SH-SY5Y (cell line): ENCODE measurements around the gene NXPH1.
A peak's percentile ranks its signal among the peaks of the same experiment; 100 is the strongest.

Experiments
- GATA2 ChIP-seq: IDR thresholded peaks from 2 replicates; pipeline ENCODE4 v1.6.1; 2011; ENCODE audit warnings: mild to moderate bottlenecking, low read depth, low read length
- GATA3 ChIP-seq: IDR thresholded peaks from 2 replicates; pipeline ENCODE4 v1.6.1; 2011; ENCODE audit warnings: low read depth, mild to moderate bottlenecking, low read length, moderate library complexity

The NXPH1 gene

GRCh38 chr7:8625612-8626011 lies 192.2 kb downstream of the NXPH1 start:
- no peak for TF ChIP-seq GATA3

GRCh38 chr7:8627325-8627724 lies 193.9 kb downstream of the NXPH1 start:
- no peak for TF ChIP-seq GATA3
- no peak for TF ChIP-seq GATA2

DNA sequence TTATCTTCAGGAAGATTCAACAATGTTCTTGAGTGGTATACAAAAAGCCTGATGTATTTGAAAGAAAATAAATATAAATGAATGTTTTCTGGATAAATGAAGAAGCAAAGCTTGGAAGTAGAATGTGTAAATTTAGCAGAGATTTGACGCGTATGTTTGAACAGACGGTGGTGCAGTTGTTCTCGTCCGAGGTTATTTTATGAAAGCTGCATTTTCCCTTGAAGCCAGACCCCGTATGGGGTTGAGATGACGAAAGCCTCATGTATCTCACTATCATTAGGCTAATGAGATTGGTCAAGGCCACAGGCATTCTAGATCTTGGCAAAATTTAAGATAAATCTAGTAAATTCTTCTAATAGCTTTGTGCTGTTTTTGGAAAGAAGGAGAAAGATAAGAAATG lies 195.2 kb downstream of the NXPH1 start:
- no peak for TF ChIP-seq GATA3
- no peak for TF ChIP-seq GATA2

DNA sequence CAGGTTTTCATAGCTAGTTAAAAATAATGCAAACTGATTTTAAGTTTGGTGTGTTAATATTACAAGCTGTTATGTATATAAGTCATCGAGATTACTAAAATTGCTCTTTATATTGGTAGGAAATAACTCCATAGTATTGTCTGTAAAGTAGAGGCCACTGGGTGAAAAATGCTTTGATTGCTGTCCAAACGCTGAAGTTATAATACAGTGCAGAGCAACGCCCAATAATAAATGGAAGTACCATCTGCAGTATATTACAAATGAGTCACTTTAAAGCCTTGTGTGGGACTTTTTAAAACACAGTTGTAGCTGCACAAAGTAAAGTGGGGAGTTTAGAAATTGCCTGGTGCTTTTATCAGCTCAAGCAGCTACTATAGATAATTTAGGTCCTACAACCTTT lies 196.1 kb downstream of the NXPH1 start:
- no peak for TF ChIP-seq GATA3
- no peak for TF ChIP-seq GATA2

DNA sequence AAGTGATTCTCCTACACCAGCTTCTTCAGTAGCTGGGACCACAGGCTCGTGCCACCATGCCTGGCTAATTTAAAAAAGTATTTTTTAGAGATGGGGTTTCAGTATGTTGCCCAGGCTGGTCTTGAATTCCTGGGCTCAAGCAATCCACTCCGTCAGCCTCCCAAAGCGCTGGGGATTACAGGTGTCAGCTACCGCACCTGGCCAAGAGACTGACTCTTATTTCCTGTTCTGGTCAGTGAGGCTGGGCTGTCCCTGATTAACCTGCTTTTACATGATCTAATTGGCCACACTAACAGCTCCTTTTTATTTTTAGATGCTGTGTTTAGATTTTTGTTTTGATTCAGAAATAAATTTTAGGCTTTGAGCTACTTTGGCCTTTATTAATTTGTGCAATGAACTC lies 203.9 kb downstream of the NXPH1 start:
- no peak for TF ChIP-seq GATA2
- no peak for TF ChIP-seq GATA3

DNA sequence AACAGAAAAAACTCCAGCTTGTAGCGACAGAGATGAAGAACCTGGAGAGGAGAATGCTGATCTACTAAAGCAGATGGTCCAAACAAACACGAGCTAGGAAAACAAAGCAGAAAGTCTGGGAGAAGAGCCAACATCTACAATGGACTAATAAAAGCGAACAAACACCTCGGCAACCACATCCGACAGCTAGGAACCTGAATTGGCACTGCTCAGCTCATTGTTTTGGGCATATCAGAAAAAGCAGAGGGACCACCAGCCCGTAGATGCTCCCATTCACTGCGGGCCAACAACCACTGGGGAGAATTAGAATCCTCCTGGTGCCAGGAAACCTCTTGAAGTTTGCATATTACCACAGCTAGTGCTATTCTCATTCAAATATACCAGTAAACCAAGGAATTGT lies 204.7 kb downstream of the NXPH1 start:
- TF ChIP-seq GATA3 (no peak), GATA2 (no peak)

GRCh38 chr7:8639668-8640067 lies 206.3 kb downstream of the NXPH1 start:
- TF ChIP-seq GATA2 (no peak), GATA3 (no peak)

GRCh38 chr7:8640671-8641070 lies 207.3 kb downstream of the NXPH1 start:
- TF ChIP-seq GATA2 (no peak), GATA3 (no peak)

- TF ChIP-seq GATA2 (no peak), GATA3 (no peak)
Observed at GRCh38 chr7:8668627-8669500, 235.5 kb downstream of the NXPH1 start.

DNA sequence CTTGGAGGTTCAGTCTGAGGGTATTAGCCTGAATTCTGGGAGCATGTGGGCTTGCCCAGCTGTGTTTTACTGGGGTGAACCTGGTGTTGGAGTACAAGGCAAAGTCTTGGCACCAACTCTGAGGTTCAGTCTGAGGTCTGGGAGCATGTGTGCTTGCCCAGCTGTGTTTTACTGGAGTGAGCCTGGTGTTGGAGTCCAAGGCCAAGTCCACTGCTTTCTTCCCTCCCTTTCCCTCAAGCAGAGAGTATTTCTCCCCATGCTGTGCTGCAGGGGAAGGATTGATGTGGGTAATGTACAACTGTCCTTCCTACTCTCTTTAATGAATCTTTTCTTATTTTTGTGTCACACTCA lies 236.1 kb downstream of the NXPH1 start:
- TF ChIP-seq GATA2 (no peak), GATA3 (no peak)

GRCh38 chr7:8684426-8684825 lies 251.0 kb downstream of the NXPH1 start:
- TF ChIP-seq GATA2, result no peak
- no peak for TF ChIP-seq GATA3

DNA sequence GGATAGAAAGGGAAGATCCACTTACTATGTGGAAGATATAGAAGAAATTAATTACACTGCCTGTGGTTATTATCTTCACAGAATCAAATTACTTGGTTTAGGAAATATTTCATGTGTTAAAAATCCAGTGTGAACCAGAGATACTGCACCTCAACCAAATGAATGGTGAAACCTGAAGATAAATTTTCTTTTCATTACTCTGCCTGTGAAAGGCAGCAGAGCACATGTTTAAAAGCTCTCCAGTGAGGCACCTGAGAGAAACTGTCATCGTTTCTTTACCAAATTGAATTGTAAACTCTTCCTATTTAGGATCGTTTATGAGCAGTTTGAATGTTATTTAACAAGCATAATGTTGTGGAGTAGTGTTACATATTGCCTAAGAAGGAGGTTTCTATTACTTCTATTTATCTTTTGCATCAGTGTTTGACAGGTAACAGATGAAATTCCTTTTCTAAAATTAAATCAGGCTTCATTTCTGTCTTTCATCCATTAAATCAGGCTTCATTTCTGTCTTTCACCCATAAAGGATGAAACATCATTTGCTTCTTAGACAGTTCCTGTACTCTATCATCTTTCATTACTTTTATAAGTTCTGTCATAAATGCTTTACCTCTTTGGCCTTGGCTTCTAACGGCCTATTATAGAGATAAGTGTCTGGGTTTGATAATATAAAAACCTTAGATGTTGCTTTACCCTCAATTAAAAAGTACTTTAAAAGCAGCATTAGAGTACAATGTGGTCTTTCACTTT lies 266.6 kb downstream of the NXPH1 start:
- TF ChIP-seq GATA3 (peak; percentile 99), GATA2 (peak; percentile 82)

DNA sequence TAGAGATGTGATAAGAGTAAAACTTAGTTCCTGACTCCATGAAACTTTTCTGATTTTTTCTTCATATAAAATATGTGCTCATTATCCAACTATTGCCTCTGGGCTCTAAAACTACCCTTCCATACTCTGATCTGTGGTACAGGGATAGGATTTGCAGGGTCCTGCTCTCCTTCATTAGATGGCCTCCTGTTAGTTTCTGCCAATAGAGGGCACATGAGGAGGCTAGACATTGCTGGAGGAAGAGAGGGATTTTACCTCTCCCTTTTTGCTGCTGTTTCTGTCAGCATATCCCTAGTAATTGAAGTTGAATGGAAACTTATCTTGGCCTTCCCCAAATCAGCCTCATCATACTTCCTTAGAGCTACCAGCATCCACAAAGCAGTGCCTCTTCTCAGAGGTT lies 269.4 kb downstream of the NXPH1 start:
- TF ChIP-seq GATA2, result no peak
- TF ChIP-seq GATA3, result no peak

GRCh38 chr7:8710124-8710523 lies 276.7 kb downstream of the NXPH1 start:
- TF ChIP-seq GATA2 (peak; percentile 83), GATA3 (peak; percentile 79)

- TF ChIP-seq GATA3 (no peak), GATA2 (no peak)
Observed at GRCh38 chr7:8714791-8715190, 281.4 kb downstream of the NXPH1 start.
